Body of pancreas (tissue), 4 donors: Measurements from ENCODE around the gene CTTN. TPM values are rescaled to one million over a fixed set of nuclear protein-coding genes. Genes with fewer than 3 reads are reported as not detected.

ENCODE experiments used
- ATAC-seq: fragments of 150-250 bp; one replicate; pipeline ENCODE4 v1.9.1; 2016
- DNase-seq, 4 donors: peaks; one replicate each; pipeline ENCODE4 v3.0.0-alpha.2; 2019
- H3K27ac ChIP-seq, 4 donors: fragments of 200-600 bp; sonication (generic); 1 replicate in 3 of 4; 2 replicates in 1 of 4; pipeline versions ENCODE4 v1.5.1 to v1.6.1; 2016 to 2019; ENCODE audit warnings: mild to moderate bottlenecking in 1 of 4, mixed read lengths in 1 of 4, moderate library complexity in 1 of 4
- H3K27me3 ChIP-seq, 2 donors: fragments of 200-600 bp; sonication (generic); one replicate each; pipeline ENCODE4 v1.6.0; 2016; ENCODE audit warnings: mild to moderate bottlenecking in 1 of 2
- H3K36me3 ChIP-seq, 2 donors: fragments of 200-600 bp; sonication (generic); replicated peaks in 1 of 2; 2 replicates each; pipeline ENCODE4 v1.5.1; 2016; ENCODE audit warnings: low read depth in 2 of 2; ENCODE audit not compliant: insufficient read depth in 1 of 2
- H3K4me1 ChIP-seq: fragments of 200-600 bp; sonication (generic); one replicate; pipeline ENCODE4 v1.6.0; 2016
- H3K4me3 ChIP-seq, 2 donors: fragments of 200-600 bp; sonication (generic); 1 replicate in 1 of 2; 2 replicates in 1 of 2; pipeline ENCODE4 v1.5.1; 2016 to 2019
- H3K9me3 ChIP-seq, 3 donors: fragments of 200-600 bp; sonication (generic); 1 replicate in 2 of 3; 2 replicates in 1 of 3; pipeline ENCODE4 v1.5.1; 2016
- POLR2A ChIP-seq, 3 donors: fragments of 450-650 bp; IDR thresholded peaks; one replicate each; pipeline ENCODE4 v1.6.1; 2016; ENCODE audit warnings: antibody characterized with exemption in 3 of 3, mild to moderate bottlenecking in 2 of 3
- WGBS, 2 donors: methylation state at CpG; one replicate each; pipeline ENCODE4 v1.1.5; 2017; 5-methylcytosine and 5-hydroxymethylcytosine counted together
- intact Hi-C: fragments of 100-400 bp; cut with DNase I; formaldehyde crosslinking; loops from one replicate; pipeline ENCODE4 v1.15.1; 2023
- total RNA-seq, 2 donors: library from RNA; depleted of rRNA; stranded (reverse); fragments of >200 nt; gene quantifications; one replicate each; pipeline ENCODE4 v1.1.0, GENCODE V29; 2016
- TF ChIP-seq, protein P1 (sequence below), 7 experiments: fragments of 450-650 bp in 4 of 7; fragments of 200-600 bp in 3 of 7; sonication (generic) in 3 of 7; IDR thresholded peaks; one replicate each; pipeline ENCODE4 v1.5.1; 2016 to 2019; ENCODE audit warnings: antibody characterized with exemption in 7 of 7

The CTTN gene
- total RNA-seq, 2 donors from 2014 or later = 126 to 197 TPM

DNA sequence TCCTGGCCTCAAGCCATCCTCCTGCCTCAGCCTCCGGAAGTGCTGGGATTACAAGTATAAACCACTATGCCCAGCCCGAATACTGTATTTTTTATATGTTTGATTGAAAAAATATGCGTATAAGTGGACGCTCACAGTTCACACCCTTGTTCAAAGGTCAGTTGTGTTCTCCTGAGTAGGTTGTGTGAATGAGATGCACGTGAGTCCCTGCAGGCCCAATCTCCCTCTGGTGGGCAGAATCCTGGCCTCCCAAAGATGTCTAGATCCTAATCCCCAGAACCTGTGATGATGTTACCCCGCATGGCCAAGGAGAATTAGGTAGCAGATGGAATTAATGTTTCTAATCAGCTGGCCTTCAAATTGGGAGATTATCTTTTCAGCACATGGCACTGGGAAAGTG lies 41.9 kb downstream of the CTTN start:
- H3K9me3 ChIP-seq = no peaks in the 10 kb centered on the region
- DNase-seq = no peak

DNA sequence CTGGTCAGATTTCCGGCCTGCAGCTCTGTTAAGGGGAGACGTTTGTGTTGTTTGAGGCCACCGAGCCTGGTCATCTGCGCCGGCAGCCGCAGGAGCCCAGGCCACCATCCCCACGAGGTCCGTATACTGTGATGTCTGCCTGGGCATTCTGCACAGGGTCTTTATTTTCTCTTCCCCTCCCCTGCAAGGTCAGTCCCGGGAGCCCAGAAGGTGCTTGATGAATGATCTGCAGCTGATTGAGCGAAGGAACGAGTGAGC lies 45.4 kb downstream of the CTTN start:
- no peak for ATAC-seq
- Histone ChIP-seq H3K27ac (no peak overlapping the region), H3K27me3 (no peaks in the 10 kb centered on the region), H3K9me3 (peaks cover 0 to 1% (median 0%) of the 10 kb centered on the region in 3 donors), H3K4me1 (no peaks in the 10 kb centered on the region), H3K4me3 (no peak overlapping the region), H3K36me3 (no peaks in the 10 kb centered on the region)
- intact Hi-C loops = no loop called here
- TF ChIP-seq, protein P1, sequence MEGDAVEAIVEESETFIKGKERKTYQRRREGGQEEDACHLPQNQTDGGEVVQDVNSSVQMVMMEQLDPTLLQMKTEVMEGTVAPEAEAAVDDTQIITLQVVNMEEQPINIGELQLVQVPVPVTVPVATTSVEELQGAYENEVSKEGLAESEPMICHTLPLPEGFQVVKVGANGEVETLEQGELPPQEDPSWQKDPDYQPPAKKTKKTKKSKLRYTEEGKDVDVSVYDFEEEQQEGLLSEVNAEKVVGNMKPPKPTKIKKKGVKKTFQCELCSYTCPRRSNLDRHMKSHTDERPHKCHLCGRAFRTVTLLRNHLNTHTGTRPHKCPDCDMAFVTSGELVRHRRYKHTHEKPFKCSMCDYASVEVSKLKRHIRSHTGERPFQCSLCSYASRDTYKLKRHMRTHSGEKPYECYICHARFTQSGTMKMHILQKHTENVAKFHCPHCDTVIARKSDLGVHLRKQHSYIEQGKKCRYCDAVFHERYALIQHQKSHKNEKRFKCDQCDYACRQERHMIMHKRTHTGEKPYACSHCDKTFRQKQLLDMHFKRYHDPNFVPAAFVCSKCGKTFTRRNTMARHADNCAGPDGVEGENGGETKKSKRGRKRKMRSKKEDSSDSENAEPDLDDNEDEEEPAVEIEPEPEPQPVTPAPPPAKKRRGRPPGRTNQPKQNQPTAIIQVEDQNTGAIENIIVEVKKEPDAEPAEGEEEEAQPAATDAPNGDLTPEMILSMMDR (IDR thresholded peaks at IDR 0.05) = no peak
- no peak for TF ChIP-seq POLR2A (IDR thresholded peaks at IDR 0.05)
- DNase-seq = no peak
- 62 to 64% methylated on average over 7 to 11 of the region's 11 CpGs for WGBS, 2 donors

More for the DNA sequence above, 41.9 kb downstream of the CTTN start:
- WGBS, 2 donors = 89 to 93% methylated on average over 6 of the region's 6 CpGs
- peaks cover 6 to 8% of the 10 kb centered on the region in 2 donors for H3K36me3 ChIP-seq
- TF ChIP-seq, protein P1 (IDR thresholded peaks at IDR 0.05) = no peak
- TF ChIP-seq POLR2A (IDR thresholded peaks at IDR 0.05) = no peak
- intact Hi-C loops = no loop called here
- H3K4me3 ChIP-seq = no peak overlapping the region
- H3K4me1 ChIP-seq = no peaks in the 10 kb centered on the region
- ATAC-seq = no peak
- H3K27ac ChIP-seq = no peak overlapping the region
- no peaks in the 10 kb centered on the region for H3K27me3 ChIP-seq

DNA sequence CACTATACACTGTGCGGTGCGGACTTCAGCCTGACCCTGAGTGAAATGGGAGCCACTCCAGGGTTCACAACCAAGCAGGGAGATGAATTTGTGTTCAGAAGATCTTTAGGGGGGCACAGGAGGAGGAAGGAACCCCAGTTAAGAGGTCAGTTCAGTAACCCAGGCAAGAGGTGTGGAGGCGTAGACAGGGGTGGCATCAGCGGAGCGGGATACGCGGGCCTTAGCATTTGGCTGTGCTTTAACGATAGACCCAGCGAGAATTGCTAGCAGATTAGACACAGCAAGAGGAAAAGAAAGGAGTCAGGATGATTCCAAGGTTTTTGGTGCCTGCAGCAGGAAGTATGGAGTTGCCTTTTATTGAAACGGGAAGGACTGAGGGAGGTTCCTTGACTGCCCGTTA lies 46.8 kb downstream of the CTTN start:
- H3K4me1 ChIP-seq = no peaks in the 10 kb centered on the region
- H3K36me3 ChIP-seq = no peaks in the 10 kb centered on the region
- DNase-seq = no peak
- TF ChIP-seq, protein P1 (IDR thresholded peaks at IDR 0.05) = no peak
- TF ChIP-seq POLR2A (IDR thresholded peaks at IDR 0.05) = no peak
- intact Hi-C loops = no loop called here
- no peak for ATAC-seq
- no peak overlapping the region for H3K4me3 ChIP-seq
- no peaks in the 10 kb centered on the region for H3K27me3 ChIP-seq
- WGBS, 2 donors = 81 to 87% methylated on average over 11 of the region's 11 CpGs
- H3K27ac ChIP-seq = no peak overlapping the region
- H3K9me3 ChIP-seq = peaks cover 0 to 12% (median 0%) of the 10 kb centered on the region in 3 donors

DNA sequence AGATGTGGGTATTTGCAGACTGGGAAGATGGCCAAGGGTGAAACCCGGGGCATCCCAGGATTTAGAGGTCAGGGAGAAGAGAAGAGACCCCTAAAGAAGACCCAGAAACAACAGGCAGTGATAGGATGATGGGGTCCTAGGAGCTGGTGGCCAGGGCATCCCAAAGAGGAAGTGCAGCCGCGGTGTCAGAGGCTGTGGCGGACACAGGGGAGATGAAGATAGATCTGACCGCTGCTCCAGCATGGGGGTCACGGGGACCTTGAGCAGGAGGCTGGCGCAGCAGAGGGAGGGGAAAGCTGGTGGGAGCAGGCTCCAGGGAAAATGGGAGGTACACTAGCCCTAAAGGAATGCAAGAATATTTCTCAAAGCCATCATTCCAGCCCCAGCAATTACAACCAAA lies 47.3 kb downstream of the CTTN start:
- no peak for TF ChIP-seq POLR2A (IDR thresholded peaks at IDR 0.05)
- TF ChIP-seq, protein P1 (IDR thresholded peaks at IDR 0.05) = no peak
- ATAC-seq = no peak
- H3K27ac ChIP-seq = no peak overlapping the region
- H3K27me3 ChIP-seq = no peaks in the 10 kb centered on the region
- intact Hi-C loops = no loop called here
- DNase-seq = no peak
- WGBS, 2 donors = 75 to 79% methylated on average over 7 of the region's 7 CpGs
- peaks cover 0 to 12% (median 0%) of the 10 kb centered on the region in 3 donors for H3K9me3 ChIP-seq
- no peaks in the 10 kb centered on the region for H3K4me1 ChIP-seq
- no peaks in the 10 kb centered on the region for H3K36me3 ChIP-seq
- no peak overlapping the region for H3K4me3 ChIP-seq

DNA sequence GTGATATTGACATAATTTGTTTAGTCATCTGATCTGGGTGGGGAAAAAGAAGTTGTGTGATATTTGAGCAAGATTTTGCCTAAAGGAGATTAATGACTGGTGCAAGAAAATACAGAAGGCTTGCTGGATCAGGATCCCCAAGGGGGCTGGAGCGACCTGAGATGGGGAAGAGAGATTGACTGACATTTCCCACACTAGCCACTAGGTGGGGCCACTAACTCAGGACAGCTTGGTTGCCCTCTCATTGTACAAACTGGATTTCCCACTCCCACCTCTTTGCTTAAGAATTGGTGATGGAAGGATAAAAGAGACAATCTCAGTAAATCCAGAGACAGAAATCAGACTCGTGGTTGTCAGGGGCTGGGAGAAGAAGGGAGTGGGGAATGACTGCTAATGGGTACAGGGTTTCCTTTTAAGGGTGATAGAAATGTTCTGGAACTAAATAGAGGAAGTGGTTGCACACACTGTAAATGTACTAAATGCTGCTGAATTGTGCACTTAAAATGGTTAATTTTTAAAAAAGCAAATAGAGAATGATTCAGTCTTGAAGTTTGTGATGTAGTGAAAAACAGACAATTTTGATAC lies 50.7 kb downstream of the CTTN start:
- WGBS, 2 donors = 33 to 50% methylated on average over 2 of the region's 2 CpGs
- no peaks in the 10 kb centered on the region for H3K27me3 ChIP-seq

More for the DNA sequence above, 50.7 kb downstream of the CTTN start:
- no peak for TF ChIP-seq POLR2A (IDR thresholded peaks at IDR 0.05)
- TF ChIP-seq, protein P1 (IDR thresholded peaks at IDR 0.05) = peak in 1 of 7 experiments; percentile 10
- no peak for ATAC-seq
- Histone ChIP-seq H3K4me3 (no peak overlapping the region), H3K9me3 (peaks cover 0 to 12% (median 0%) of the 10 kb centered on the region in 3 donors), H3K27ac (no peak overlapping the region), H3K36me3 (no peaks in the 10 kb centered on the region), H3K4me1 (no peaks in the 10 kb centered on the region)
- intact Hi-C loops = no loop called here
- DNase-seq = no peak
